ENCODE results near the gene C4BPB.

- no peak for TF ChIP-seq CTCF (IDR thresholded peaks at IDR 0.05)
- TF ChIP-seq POLR2A (IDR thresholded peaks at IDR 0.05), result no peak
Measured at GRCh38 chr1:207040181-207040533, 48.5 kb upstream of the C4BPB start.

Data from Peyer's patch (tissue), 4 donors.